OCI-LY1 (cell line): ENCODE data around the gene DIAPH1.

Experiments
- H2AFZ ChIP-seq: fragments of 200-600 bp; sonication (generic), shearing (Covaris generic); 2 replicates; pipeline ENCODE4 v1.6.0; 2014; ENCODE audit warnings: antibody characterized with exemption, mild to moderate bottlenecking, low read length
- H3F3A ChIP-seq: fragments of 200-600 bp; sonication (generic), shearing (Covaris generic); 2 replicates; pipeline ENCODE4 v1.6.0; 2014; ENCODE audit warnings: mild to moderate bottlenecking, antibody characterized with exemption, low read length, moderate library complexity; ENCODE audit not compliant: insufficient read depth
- H3K27ac ChIP-seq: fragments of 200-600 bp; sonication (generic); 2 replicates; pipeline ENCODE4 v1.5.1; 2014; ENCODE audit warnings: low read length, mixed run types, mild to moderate bottlenecking, low read depth; ENCODE audit not compliant: poor library complexity, severe bottlenecking
- H3K27me3 ChIP-seq: fragments of 200-600 bp; sonication (generic); 2 replicates; pipeline ENCODE4 v1.6.0; 2014; ENCODE audit warnings: antibody characterized with exemption, mild to moderate bottlenecking, low read length, moderate library complexity; ENCODE audit not compliant: insufficient read depth
- H3K36me3 ChIP-seq: fragments of 200-600 bp; sonication (generic); 2 replicates; pipeline ENCODE4 v1.6.1; 2014; ENCODE audit warnings: mild to moderate bottlenecking, antibody characterized with exemption, low read length, moderate library complexity, mixed read lengths; ENCODE audit not compliant: insufficient read depth
- H3K4me1 ChIP-seq: fragments of 200-600 bp; sonication (generic); 2 replicates; pipeline ENCODE4 v1.5.1; 2014; ENCODE audit warnings: mild to moderate bottlenecking, low read length, moderate library complexity; ENCODE audit not compliant: insufficient read depth, severe bottlenecking
- H3K4me2 ChIP-seq: fragments of 200-600 bp; sonication (generic), shearing (Covaris generic); 2 replicates; pipeline ENCODE4 v1.6.1; 2014; ENCODE audit warnings: low read length
- H3K4me3 ChIP-seq: fragments of 200-600 bp; sonication (generic); 2 replicates; pipeline ENCODE4 v1.5.1; 2014; ENCODE audit warnings: low read length, low read depth, mild to moderate bottlenecking, mixed read lengths; ENCODE audit not compliant: poor library complexity, severe bottlenecking
- H3K79me2 ChIP-seq: fragments of 200-600 bp; shearing (Covaris generic); 2 replicates; pipeline ENCODE4 v1.6.1; 2016; ENCODE audit warnings: mixed run types, low read length, mixed read lengths; ENCODE audit not compliant: insufficient read depth
- H3K9ac ChIP-seq: fragments of 200-600 bp; sonication (generic), shearing (Covaris generic); 2 replicates; pipeline ENCODE4 v1.6.1; 2014; ENCODE audit warnings: mild to moderate bottlenecking, low read length, mixed read lengths
- H3K9me2 ChIP-seq: fragments of 200-600 bp; sonication (generic), shearing (Covaris generic); 2 replicates; pipeline ENCODE4 v1.6.1; 2014; ENCODE audit warnings: low read depth, mild to moderate bottlenecking, low read length, mixed read lengths
- H3K9me3 ChIP-seq: fragments of 200-600 bp; shearing (Covaris generic); 2 replicates; pipeline ENCODE4 v1.6.1; 2014; ENCODE audit warnings: low read length, mixed read lengths
- H4K20me1 ChIP-seq: fragments of 200-600 bp; sonication (generic), shearing (Covaris generic); 2 replicates; pipeline ENCODE4 v1.6.0; 2016; ENCODE audit warnings: mild to moderate bottlenecking, low read length; ENCODE audit not compliant: insufficient read depth
- CTCF ChIP-seq: fragments of 200-600 bp; sonication (generic), shearing (Covaris generic); IDR thresholded peaks from 2 replicates; pipeline ENCODE4 v1.5.1; 2017; ENCODE audit warnings: mild to moderate bottlenecking, antibody characterized with exemption, low read length, moderate library complexity, mixed read lengths
- EZH2 ChIP-seq: fragments of 200-600 bp; sonication (generic), shearing (Covaris generic); IDR thresholded peaks from 2 replicates; pipeline ENCODE4 v1.8.0; 2017; ENCODE audit warnings: borderline replicate concordance, mixed run types, mild to moderate bottlenecking, antibody characterized with exemption, low read length, moderate library complexity, mixed read lengths

Gene DIAPH1

GRCh38 chr5:141628175-141628788 is 9.5 kb upstream of the DIAPH1 start:
- H3K4me2 ChIP-seq = no peak overlapping the region
- no peak for TF ChIP-seq CTCF
- TF ChIP-seq EZH2 = no peak
- no peak overlapping the region for H3K4me3 ChIP-seq
- H3K9ac ChIP-seq = no peak overlapping the region
- H3K36me3 ChIP-seq = peaks cover 87% of the 10 kb centered on the region
- H3K27ac ChIP-seq = no peak overlapping the region
- no peaks in the 10 kb centered on the region for H3K27me3 ChIP-seq
- H3K79me2 ChIP-seq = 0 out of 2 replicates have a peak, but pooled peaks cover 5% of the 10 kb centered on the region
- H3K4me1 ChIP-seq = no peaks in the 10 kb centered on the region
- H2AFZ ChIP-seq = no peak overlapping the region
- H3F3A ChIP-seq = no peaks in the 10 kb centered on the region
- no peaks in the 10 kb centered on the region for H4K20me1 ChIP-seq
- no peaks in the 10 kb centered on the region for H3K9me3 ChIP-seq
- H3K9me2 ChIP-seq = no peaks in the 10 kb centered on the region

GRCh38 chr5:141623611-141624010 is 4.8 kb upstream of the DIAPH1 start:
- H3K27ac ChIP-seq = no peak overlapping the region

GRCh38 chr5:141623186-141623585 is 4.4 kb upstream of the DIAPH1 start:
- no peak overlapping the region for H3K4me2 ChIP-seq

More at GRCh38 chr5:141623611-141624010, 4.8 kb upstream of the DIAPH1 start:
- no peak overlapping the region for H3K4me3 ChIP-seq
- H3K27me3 ChIP-seq = no peaks in the 10 kb centered on the region
- H3K36me3 ChIP-seq = peaks cover 77% of the 10 kb centered on the region
- H3F3A ChIP-seq = no peaks in the 10 kb centered on the region
- no peak for TF ChIP-seq CTCF
- TF ChIP-seq EZH2 = no peak
- no peak overlapping the region for H3K9ac ChIP-seq
- peaks cover 5% of the 10 kb centered on the region for H3K4me1 ChIP-seq
- no peaks in the 10 kb centered on the region for H4K20me1 ChIP-seq
- no peaks in the 10 kb centered on the region for H3K9me3 ChIP-seq
- no peak overlapping the region for H3K4me2 ChIP-seq
- no peak overlapping the region for H2AFZ ChIP-seq
- H3K79me2 ChIP-seq = no peaks in the 10 kb centered on the region
- H3K9me2 ChIP-seq = no peaks in the 10 kb centered on the region

More at GRCh38 chr5:141623186-141623585, 4.4 kb upstream of the DIAPH1 start:
- Histone ChIP-seq H3K36me3 (peaks cover 73% of the 10 kb centered on the region), H3K9me2 (no peaks in the 10 kb centered on the region), H3K79me2 (no peaks in the 10 kb centered on the region), H3K4me3 (no peak overlapping the region), H3K27me3 (no peaks in the 10 kb centered on the region), H3K27ac (no peak overlapping the region), H2AFZ (no peak overlapping the region), H3K9ac (no peak overlapping the region), H4K20me1 (no peaks in the 10 kb centered on the region), H3F3A (no peaks in the 10 kb centered on the region), H3K9me3 (no peaks in the 10 kb centered on the region), H3K4me1 (peaks cover 5% of the 10 kb centered on the region)
- TF ChIP-seq CTCF (no peak), EZH2 (no peak)
